Measurements from ENCODE around the gene SH2B3.
"Not testable (repeated sequence)": the region's sequence is repeated elsewhere in the genome, so short reads cannot be mapped to it uniquely, and the experiment has no call there.

SH2B3 gene

GRCh38 chr12:111367661-111368221, 38.0 kb upstream of the SH2B3 start:
- Histone ChIP-seq H3K4me3 (peak overlapping the region; percentile 69 to 72), H3K27ac (peak overlapping the region; percentile 55 to 73), H3K4me1 (peaks cover 0 to 28% (median 22%) of the 10 kb centered on the region in 4 donors), H3K9me3 (no peaks in the 10 kb centered on the region), H3K27me3 (no peaks in the 10 kb centered on the region), H3K36me3 (peaks cover 2 to 34% (median 7%) of the 10 kb centered on the region in 3 donors)
- intact Hi-C loops (cut with DNase I; ENCODE audit: low total_unique reads) = no loop called here
- DNase-seq = no peak
- no peak for TF ChIP-seq CTCF (IDR thresholded peaks at IDR 0.05)

GRCh38 chr12:111368291-111368787, 37.4 kb upstream of the SH2B3 start:
- intact Hi-C loops (cut with DNase I; ENCODE audit: low total_unique reads) = no loop called here
- TF ChIP-seq CTCF (IDR thresholded peaks at IDR 0.05) = no peak
- peak overlapping the region; percentile 69 to 72 for H3K4me3 ChIP-seq
- H3K4me1 ChIP-seq = peaks cover 0 to 28% (median 22%) of the 10 kb centered on the region in 4 donors
- no peaks in the 10 kb centered on the region for H3K9me3 ChIP-seq
- peak in 1 of 2 donors; percentile 67 for DNase-seq
- H3K36me3 ChIP-seq = peaks cover 0 to 28% (median under 1%) of the 10 kb centered on the region in 3 donors
- no peaks in the 10 kb centered on the region for H3K27me3 ChIP-seq
- peak overlapping the region; percentile 55 to 73 for H3K27ac ChIP-seq

- no peaks in the 10 kb centered on the region for H3K9me3 ChIP-seq
- peaks cover 0 to 28% (median 20%) of the 10 kb centered on the region in 4 donors for H3K4me1 ChIP-seq
- H3K4me3 ChIP-seq = peak within 1 kb of the TSS; percentile 69 to 72
- peak within 1 kb of the TSS; percentile 55 to 73 for H3K27ac ChIP-seq
- intact Hi-C loops (cut with DNase I; ENCODE audit: low total_unique reads) = no loop called here
- TF ChIP-seq CTCF (IDR thresholded peaks at IDR 0.05) = no peak
- H3K27me3 ChIP-seq = no peaks in the 10 kb centered on the region
- peaks cover 0 to 22% (median 0%) of the 10 kb centered on the region in 3 donors for H3K36me3 ChIP-seq
- peak; percentile 94 to 97 for DNase-seq
These were observed 36.8 kb upstream of the SH2B3 start, which contains the start of gene PHETA1 for GRCh38 chr12:111368788-111369495. Gene PHETA1 (minus strand): TSS chr12:111369095. CDS start chr12:111363427, 5,668 bp downstream.

- DNase-seq = no peak
- Histone ChIP-seq H3K4me3 (peak overlapping the region; percentile 69 to 72), H3K27ac (peak overlapping the region; percentile 55 to 73), H3K4me1 (peaks cover 0 to 28% (median 20%) of the 10 kb centered on the region in 4 donors), H3K36me3 (peaks cover 0 to 15% (median 0%) of the 10 kb centered on the region in 3 donors), H3K27me3 (no peaks in the 10 kb centered on the region), H3K9me3 (no peaks in the 10 kb centered on the region)
- intact Hi-C loops (cut with DNase I; ENCODE audit: low total_unique reads) = no loop called here
- no peak for TF ChIP-seq CTCF (IDR thresholded peaks at IDR 0.05)
These were observed 36.1 kb upstream of the SH2B3 start for GRCh38 chr12:111369496-111370220.

GRCh38 chr12:111373231-111373630, 32.5 kb upstream of the SH2B3 start:
- DNase-seq; intact Hi-C loops (cut with DNase I; ENCODE audit: low total_unique reads): not testable (repeated sequence)

More at GRCh38 chr12:111373231-111373630, 32.5 kb upstream of the SH2B3 start:
- not testable (repeated sequence) for H3K27me3 ChIP-seq, H3K9me3 ChIP-seq, H3K4me3 ChIP-seq, H3K36me3 ChIP-seq, H3K27ac ChIP-seq
- peaks cover 0 to 15% (median 10%) of the 10 kb centered on the region in 4 donors for H3K4me1 ChIP-seq
